ENCODE results near the gene GPR142. TPM values are rescaled to one million over a fixed set of nuclear protein-coding genes. Genes with fewer than 3 reads are reported as not detected.

Gene GPR142
- total and polyA plus RNA-seq, 11 donors = not detected

DNA sequence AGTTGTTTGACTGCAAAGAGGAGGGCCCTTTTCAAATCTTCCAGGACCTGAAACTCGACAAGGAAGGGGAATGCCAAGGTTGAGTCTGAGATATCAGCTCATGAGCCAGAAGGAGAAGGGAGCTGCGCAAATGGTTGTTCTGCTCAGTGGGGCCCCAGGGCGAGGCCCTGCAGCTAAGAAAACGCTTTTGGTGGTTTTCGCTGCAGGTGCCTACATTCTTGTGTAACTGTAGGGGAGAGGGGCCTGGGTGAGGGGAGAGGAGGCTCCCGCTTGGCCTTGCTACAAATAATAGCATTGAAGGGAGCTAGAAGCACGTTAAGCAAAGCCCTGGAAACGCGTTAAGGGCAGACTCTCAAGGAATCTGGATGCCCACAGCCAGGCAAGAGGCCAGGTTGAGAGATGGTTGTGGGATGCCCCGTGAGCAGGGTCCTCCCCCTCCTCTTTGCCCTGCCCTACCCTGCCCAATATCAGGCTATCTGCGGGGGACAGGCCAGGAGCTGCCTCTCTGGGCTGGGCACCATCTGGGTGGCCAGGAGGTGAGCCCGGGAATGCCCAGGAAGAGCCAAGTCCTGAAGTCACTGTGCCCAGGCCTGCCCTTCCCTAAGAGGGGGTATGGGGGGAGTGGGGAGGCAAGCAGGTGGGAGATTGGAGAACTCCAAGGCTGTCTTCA is 21.9 kb downstream of the GPR142 start:
- intact Hi-C loops (cut with DNase I) = loop anchor here in 2 of 10 donors (5.0 kb wide), 2 partner anchors 33 to 38 kb away; no protein-coding TSS in a partner anchor
- Histone ChIP-seq H3K27me3 (no peaks in the 10 kb centered on the region), H3K36me3 (no peaks in the 10 kb centered on the region), H3K4me1 (peaks cover 0 to 19% (median 13%) of the 10 kb centered on the region in 12 donors), H3K9me3 (no peaks in the 10 kb centered on the region), H3K27ac (no peak overlapping the region), H3K4me3 (no peak overlapping the region)
- ATAC-seq = no peak
- TF ChIP-seq POLR2A (IDR thresholded peaks at IDR 0.05) = no peak
- TF ChIP-seq, protein P1, sequence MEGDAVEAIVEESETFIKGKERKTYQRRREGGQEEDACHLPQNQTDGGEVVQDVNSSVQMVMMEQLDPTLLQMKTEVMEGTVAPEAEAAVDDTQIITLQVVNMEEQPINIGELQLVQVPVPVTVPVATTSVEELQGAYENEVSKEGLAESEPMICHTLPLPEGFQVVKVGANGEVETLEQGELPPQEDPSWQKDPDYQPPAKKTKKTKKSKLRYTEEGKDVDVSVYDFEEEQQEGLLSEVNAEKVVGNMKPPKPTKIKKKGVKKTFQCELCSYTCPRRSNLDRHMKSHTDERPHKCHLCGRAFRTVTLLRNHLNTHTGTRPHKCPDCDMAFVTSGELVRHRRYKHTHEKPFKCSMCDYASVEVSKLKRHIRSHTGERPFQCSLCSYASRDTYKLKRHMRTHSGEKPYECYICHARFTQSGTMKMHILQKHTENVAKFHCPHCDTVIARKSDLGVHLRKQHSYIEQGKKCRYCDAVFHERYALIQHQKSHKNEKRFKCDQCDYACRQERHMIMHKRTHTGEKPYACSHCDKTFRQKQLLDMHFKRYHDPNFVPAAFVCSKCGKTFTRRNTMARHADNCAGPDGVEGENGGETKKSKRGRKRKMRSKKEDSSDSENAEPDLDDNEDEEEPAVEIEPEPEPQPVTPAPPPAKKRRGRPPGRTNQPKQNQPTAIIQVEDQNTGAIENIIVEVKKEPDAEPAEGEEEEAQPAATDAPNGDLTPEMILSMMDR (IDR thresholded peaks at IDR 0.05) = no peak
- WGBS, 4 donors = 85 to 93% (median 88%) methylated on average over 9 to 12 of the region's 12 CpGs
- peak in 1 of 5 donors; percentile 29 for DNase-seq

DNA sequence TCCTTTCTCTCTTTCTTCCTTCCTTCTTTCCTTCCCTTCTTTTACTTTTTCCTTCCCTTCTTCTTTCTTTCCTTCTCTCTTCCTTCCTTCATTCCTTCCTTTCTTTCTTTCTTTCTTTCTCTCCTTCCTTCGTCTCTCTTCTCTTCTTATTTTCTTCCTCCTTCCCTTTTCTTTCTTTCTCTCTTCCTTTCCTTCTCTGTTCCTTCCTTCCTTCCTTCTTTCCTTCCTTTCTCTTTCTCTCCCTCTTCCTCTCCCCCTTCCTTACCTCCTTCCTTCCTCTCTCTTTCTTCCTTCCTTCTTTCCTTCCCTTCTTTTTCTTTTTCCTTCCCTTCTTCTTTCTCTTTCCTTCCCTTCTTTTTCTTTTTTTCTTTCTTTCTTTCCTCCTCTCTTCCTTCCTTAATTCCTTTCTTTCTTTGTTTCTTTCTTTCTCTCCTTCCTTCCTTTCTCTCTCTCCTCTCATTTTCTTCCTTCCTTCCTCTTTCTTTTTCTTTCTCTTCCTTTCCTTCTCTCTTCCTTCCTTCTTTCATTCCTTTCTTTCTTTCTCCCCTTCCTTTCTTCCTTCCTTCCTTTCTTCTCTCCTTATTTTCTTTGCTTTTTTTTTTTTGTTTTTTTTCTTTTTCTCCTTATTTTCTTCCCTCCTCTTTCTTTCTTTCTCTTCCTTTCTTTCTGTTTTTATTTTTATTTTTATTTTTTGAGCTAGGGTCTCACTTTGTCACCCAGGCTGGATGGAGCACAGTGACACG is 22.8 kb downstream of the GPR142 start:
- Histone ChIP-seq H3K27me3 (no peaks in the 10 kb centered on the region), H3K4me1 (peaks cover 0 to 23% (median 13%) of the 10 kb centered on the region in 12 donors), H3K9me3 (no peaks in the 10 kb centered on the region), H3K36me3 (no peaks in the 10 kb centered on the region), H3K27ac (no peak overlapping the region), H3K4me3 (no peak overlapping the region)
- no peak for ATAC-seq
- intact Hi-C loops (cut with DNase I) = loop anchor here in 3 of 10 donors (5.0 kb wide), 2 partner anchors 32 to 37 kb away; no protein-coding TSS in a partner anchor
- TF ChIP-seq, protein P1 (IDR thresholded peaks at IDR 0.05) = no peak
- TF ChIP-seq POLR2A (IDR thresholded peaks at IDR 0.05) = no peak
- no peak for DNase-seq
- WGBS, 4 donors = 84 to 88% (median 85%) methylated on average over 2 of the region's 2 CpGs

DNA sequence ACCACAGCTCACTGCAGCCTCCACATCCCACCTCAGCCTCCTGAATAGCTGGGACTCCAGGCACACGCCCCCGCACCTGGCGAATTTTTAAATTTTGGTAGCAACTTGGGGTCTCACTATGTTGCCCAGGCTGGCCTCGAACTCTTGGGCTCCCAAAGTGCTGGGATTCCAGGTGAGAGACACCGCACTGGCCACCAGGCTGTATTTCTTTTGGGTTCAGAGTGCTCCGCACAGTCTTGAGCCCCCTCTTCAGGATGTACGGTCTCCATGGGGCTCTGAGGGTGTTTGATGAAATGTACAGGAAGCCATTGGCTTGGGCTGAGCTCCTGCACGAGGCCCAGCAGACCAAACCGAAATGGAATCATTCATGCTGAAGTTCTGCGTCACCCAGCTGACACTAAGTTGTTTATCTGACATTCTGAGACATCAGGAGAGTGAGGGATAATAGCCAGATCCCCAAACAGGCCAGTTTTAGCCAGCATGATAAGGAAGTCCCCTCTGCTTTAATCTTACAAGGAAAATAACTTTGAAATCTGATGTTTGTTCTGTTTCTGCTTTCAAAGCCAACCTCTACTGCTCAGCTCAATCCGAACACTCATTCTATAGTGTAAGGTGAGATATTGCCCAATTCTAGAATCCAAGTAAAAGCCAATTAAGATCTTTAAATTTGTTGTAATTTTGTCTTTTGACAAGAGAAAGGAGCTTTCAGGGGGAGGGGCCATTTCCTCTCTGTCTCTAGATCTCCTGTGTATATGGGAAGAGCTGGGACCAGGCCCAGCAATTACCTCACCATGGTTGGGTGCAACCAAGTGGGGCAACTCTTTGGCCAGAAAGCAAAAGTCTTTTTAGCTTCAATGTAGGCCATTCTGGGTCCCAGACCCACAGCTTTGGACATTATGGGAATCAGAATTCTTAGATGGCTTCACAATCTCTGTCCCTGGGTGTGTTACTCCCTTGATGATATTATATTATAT is 23.7 kb downstream of the GPR142 start:
- H3K27ac ChIP-seq = no peak overlapping the region
- H3K9me3 ChIP-seq = no peaks in the 10 kb centered on the region
- H3K27me3 ChIP-seq = no peaks in the 10 kb centered on the region
- H3K4me3 ChIP-seq = no peak overlapping the region
- H3K36me3 ChIP-seq = no peaks in the 10 kb centered on the region
- 77 to 81% (median 78%) methylated on average over 11 of the region's 11 CpGs for WGBS, 4 donors
- intact Hi-C loops (cut with DNase I) = loop anchor here in 1 of 10 donors (5.0 kb wide), 1 partner anchor 36 kb away; no protein-coding TSS in a partner anchor
- H3K4me1 ChIP-seq = peaks cover 0 to 21% (median 11%) of the 10 kb centered on the region in 12 donors
- ATAC-seq (peak in 1 of 4 donors; percentile 21), DNase-seq (peak in 1 of 5 donors; percentile 24)
- TF ChIP-seq, protein P1 (IDR thresholded peaks at IDR 0.05) = no peak
- TF ChIP-seq POLR2A (IDR thresholded peaks at IDR 0.05) = no peak

Data from heart left ventricle (tissue), 16 donors.